Bone marrow (tissue), 2 donors: ENCODE data around the gene ERBB4.

ENCODE experiments used
- DNase-seq, 2 donors: peaks; one replicate each; lab custom pipeline; 2025; lab: John Stamatoyannopoulos, UW

Gene ERBB4

GRCh38 chr2:212428681-212429478, 109.7 kb downstream of the ERBB4 start:
- DNase-seq = no peak

- DNase-seq = no peak
Observed at GRCh38 chr2:212427638-212428037, 111.0 kb downstream of the ERBB4 start.

- DNase-seq = no peak
Observed at GRCh38 chr2:212426637-212427412, 111.8 kb downstream of the ERBB4 start.

GRCh38 chr2:212424082-212424481, 114.5 kb downstream of the ERBB4 start:
- DNase-seq = no peak

GRCh38 chr2:212423089-212423488, 115.5 kb downstream of the ERBB4 start:
- no peak for DNase-seq

GRCh38 chr2:212421556-212422334, 116.9 kb downstream of the ERBB4 start:
- no peak for DNase-seq

GRCh38 chr2:212416086-212416485, 122.5 kb downstream of the ERBB4 start:
- no peak for DNase-seq

- DNase-seq = no peak
Observed at GRCh38 chr2:212414767-212415211, 123.8 kb downstream of the ERBB4 start.

GRCh38 chr2:212409560-212409959, 129.0 kb downstream of the ERBB4 start:
- DNase-seq = no peak

- no peak for DNase-seq
Observed at GRCh38 chr2:212408524-212408923, 130.1 kb downstream of the ERBB4 start.

GRCh38 chr2:212406716-212407115, 131.9 kb downstream of the ERBB4 start:
- DNase-seq = no peak

GRCh38 chr2:212402316-212402715, 136.3 kb downstream of the ERBB4 start:
- no peak for DNase-seq

- DNase-seq = no peak
Observed at GRCh38 chr2:212398316-212398715, 140.3 kb downstream of the ERBB4 start.

- no peak for DNase-seq
Observed at GRCh38 chr2:212392544-212392943, 146.1 kb downstream of the ERBB4 start.

- DNase-seq = no peak
Observed at GRCh38 chr2:212392043-212392442, 146.6 kb downstream of the ERBB4 start.

- no peak for DNase-seq
Observed at GRCh38 chr2:212387146-212387545, 151.5 kb downstream of the ERBB4 start.

GRCh38 chr2:212385241-212385640, 153.4 kb downstream of the ERBB4 start:
- DNase-seq = no peak

- no peak for DNase-seq
Observed at GRCh38 chr2:212384027-212384426, 154.6 kb downstream of the ERBB4 start.

GRCh38 chr2:212381428-212382102, 157.0 kb downstream of the ERBB4 start:
- no peak for DNase-seq

GRCh38 chr2:212379103-212379502, 159.5 kb downstream of the ERBB4 start:
- no peak for DNase-seq

- no peak for DNase-seq
Observed at GRCh38 chr2:212367431-212367830, 171.2 kb downstream of the ERBB4 start.
